ENCODE results near the gene TBKBP1.

Gene TBKBP1

GRCh38 chr17:47718634-47719405 lies 24.9 kb downstream of the TBKBP1 start:
- ChIA-PET POLR2A (no interaction called here), CTCF (interaction anchor here (1.0 to 6.3 kb wide), 4 partner anchors 11 to 171 kb away, joined by 3 to 62 read pairs (median 4); no protein-coding TSS in a partner anchor)
- TF ChIP-seq CTCF (IDR thresholded peaks at IDR 0.05; ENCODE audit: insufficient read depth, low read length, missing control alignments) = no peak
- no peak overlapping the region for H3K4me3 ChIP-seq (ENCODE audit: low read depth, low read length)
- no peak for DNase-seq (ENCODE audit: low read depth, low spot score)

GRCh38 chr17:47719411-47720152 lies 25.6 kb downstream of the TBKBP1 start:
- H3K4me3 ChIP-seq (ENCODE audit: low read depth, low read length) = peak overlapping the region; percentile 6; the same call in 1 of the 2 replicates
- ChIA-PET CTCF (interaction anchor here (1.8 to 6.3 kb wide), 2 partner anchors 11 to 20 kb away, joined by 5 to 62 read pairs; no protein-coding TSS in a partner anchor), POLR2A (no interaction called here)
- TF ChIP-seq CTCF (IDR thresholded peaks at IDR 0.05; ENCODE audit: insufficient read depth, low read length, missing control alignments) = no peak
- DNase-seq (ENCODE audit: low read depth, low spot score) = peak; percentile 21

- no peak overlapping the region for H3K4me3 ChIP-seq (ENCODE audit: low read depth, low read length)
- CTCF ChIA-PET = interaction anchor here (6.3 kb wide), 1 partner anchor 21 kb away, joined by 62 read pairs; no protein-coding TSS in a partner anchor
- no peak for TF ChIP-seq CTCF (IDR thresholded peaks at IDR 0.05; ENCODE audit: insufficient read depth, low read length, missing control alignments)
- no peak for DNase-seq (ENCODE audit: low read depth, low spot score)
- POLR2A ChIA-PET = no interaction called here
Measured at GRCh38 chr17:47720196-47720595, 26.2 kb downstream of the TBKBP1 start.

- no peak for TF ChIP-seq CTCF (IDR thresholded peaks at IDR 0.05; ENCODE audit: insufficient read depth, low read length, missing control alignments)
- CTCF ChIA-PET = no interaction called here
Measured at GRCh38 chr17:47720754-47721533, 27.0 kb downstream of the TBKBP1 start.

GRCh38 chr17:47721725-47722124 lies 27.8 kb downstream of the TBKBP1 start:
- no peak for DNase-seq (ENCODE audit: low read depth, low spot score)
- no peak overlapping the region for H3K4me3 ChIP-seq (ENCODE audit: low read depth, low read length)
- no peak for TF ChIP-seq CTCF (IDR thresholded peaks at IDR 0.05; ENCODE audit: insufficient read depth, low read length, missing control alignments)
- ChIA-PET POLR2A (no interaction called here), CTCF (interaction anchor here (1.9 kb wide), 1 partner anchor 24 kb away, joined by 4 read pairs; no protein-coding TSS in a partner anchor)

More at GRCh38 chr17:47720754-47721533, 27.0 kb downstream of the TBKBP1 start:
- POLR2A ChIA-PET = no interaction called here
- no peak for DNase-seq (ENCODE audit: low read depth, low spot score)
- no peak overlapping the region for H3K4me3 ChIP-seq (ENCODE audit: low read depth, low read length)

All from AG04449 (cell line).